H1 (cell line): Measurements from ENCODE around the gene FARS2. TPM values are rescaled to one million over a fixed set of nuclear protein-coding genes. Genes with fewer than 3 reads are reported as not detected.

Experiments used
- CTBP2 ChIP-seq: IDR thresholded peaks from 2 replicates; pipeline ENCODE4 v1.7.0; 2011; ENCODE audit warnings: borderline replicate concordance, mild to moderate bottlenecking, moderate library complexity, mixed read lengths, low read length; ENCODE audit not compliant: insufficient read depth, insufficient read length
- NRF1 ChIP-seq: IDR thresholded peaks from 2 replicates; pipeline ENCODE4 v1.6.1; 2011; ENCODE audit warnings: mild to moderate bottlenecking, low read depth, low read length, improper control_type of control experiment
- RNF2 ChIP-seq: fragments of 200-900, 300-1000 bp; sonication (generic); IDR thresholded peaks from 2 replicates; pipeline ENCODE4 v1.7.1; 2016; ENCODE audit warnings: borderline replicate concordance, low read depth, mild to moderate bottlenecking, antibody characterized with exemption, low read length; ENCODE audit not compliant: poor library complexity, severe bottlenecking; ENCODE audit errors: missing control alignments
- polyA plus RNA-seq, 7 experiments: library from polyadenylated mRNA; depleted of rRNA in 3 of 7; stranded (reverse) in 5 of 7; unstranded in 2 of 7; fragments of >200 nt in 5 of 7; fragments of 200-250 nt in 2 of 7; gene quantifications; 1 replicate in 5 of 7; 2 replicates in 1 of 7; 4 replicates in 1 of 7; pipeline versions ENCODE4 v1.2.1 to v1.2.3, GENCODE V29; 2011 to 2013; ENCODE audit warnings: missing spikeins in 2 of 7, mixed read lengths in 2 of 7
- total RNA-seq: library from RNA; stranded (reverse); fragmentation: NEBNext Ultra II Directional; extraction: Animal tissue kit (Norgen Biotek cat#: 25700); gene quantifications from 2 replicates; pipeline ENCODE4 v1.2.1, GENCODE V29; 2021

The FARS2 gene
- total and polyA plus RNA-seq, 2 of the 8 experiments (the other 6 are each of a cell fraction or from before 2014, with no cell fraction given) = 11.7 to 14.4 TPM

DNA sequence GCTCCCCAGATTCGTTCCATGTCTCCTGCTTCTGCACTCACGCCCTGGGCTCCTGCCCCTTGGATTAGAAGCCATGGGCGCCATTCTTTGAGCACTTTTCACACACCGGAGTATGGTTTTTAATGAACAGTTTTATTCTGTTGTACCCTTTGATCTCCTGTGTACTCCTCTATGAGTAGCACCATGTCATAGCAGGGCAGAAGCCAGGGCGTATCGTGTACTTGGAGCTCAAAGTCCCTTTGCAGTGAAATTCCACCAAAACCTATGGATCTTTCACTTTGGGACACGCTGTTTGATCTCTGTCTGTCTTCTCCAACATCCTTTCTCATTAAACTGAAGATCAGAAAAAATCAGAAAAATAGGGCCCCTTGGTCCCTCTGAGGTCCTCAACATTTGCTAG lies 470.1 kb downstream of the FARS2 start (continued):
- TF ChIP-seq CTBP2 (no peak), RNF2 (no peak), NRF1 (no peak)
